HG02623 (cell line): Measurements from ENCODE around the gene HORMAD2.

ENCODE experiments used
- ATAC-seq: cut with Tn5 transposase; IDR thresholded peaks from one replicate; pipeline ENCODE4 v1.9.1; 2021; ENCODE audit warnings: moderate library complexity; ENCODE audit not compliant: unreplicated experiment

HORMAD2 gene

GRCh38 chr22:30222321-30222720, 142.1 kb downstream of the HORMAD2 start:
- no peak for ATAC-seq

- no peak for ATAC-seq
These were observed 143.0 kb downstream of the HORMAD2 start for GRCh38 chr22:30223303-30223702.

DNA sequence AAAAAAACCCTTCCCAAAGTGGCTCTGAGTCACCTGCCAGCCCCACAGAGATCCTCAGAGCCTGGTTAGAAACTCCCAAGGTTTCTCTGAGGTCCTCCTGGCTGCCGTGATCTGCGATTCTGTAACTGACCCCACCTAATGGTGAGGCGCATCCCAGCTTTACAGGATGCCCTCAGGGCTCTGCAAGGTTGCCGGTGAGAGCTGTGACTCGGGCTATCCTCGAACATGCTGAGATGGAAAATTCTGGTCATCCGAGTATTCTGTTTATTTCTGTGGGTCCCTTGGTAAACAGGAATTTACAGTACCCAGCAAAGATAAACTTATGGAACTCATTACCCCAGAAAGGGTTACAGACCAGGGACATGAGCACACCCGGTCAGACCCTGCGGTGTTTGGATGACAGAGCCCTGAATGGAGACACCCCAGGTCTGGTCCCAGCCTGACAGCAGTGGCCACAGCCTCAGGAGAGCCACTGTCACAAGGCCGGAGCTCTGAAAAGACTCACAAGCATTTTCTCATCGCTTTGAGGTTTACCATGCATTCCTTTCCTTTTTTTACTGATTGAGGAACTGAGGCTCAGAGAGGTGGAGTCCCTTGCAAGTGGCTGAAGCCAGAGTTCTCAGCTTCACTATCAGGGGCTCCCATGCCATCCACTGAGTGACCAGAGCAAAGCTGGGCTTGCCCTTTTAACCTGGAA, 144.0 kb downstream of the HORMAD2 start:
- ATAC-seq: no peak

DNA sequence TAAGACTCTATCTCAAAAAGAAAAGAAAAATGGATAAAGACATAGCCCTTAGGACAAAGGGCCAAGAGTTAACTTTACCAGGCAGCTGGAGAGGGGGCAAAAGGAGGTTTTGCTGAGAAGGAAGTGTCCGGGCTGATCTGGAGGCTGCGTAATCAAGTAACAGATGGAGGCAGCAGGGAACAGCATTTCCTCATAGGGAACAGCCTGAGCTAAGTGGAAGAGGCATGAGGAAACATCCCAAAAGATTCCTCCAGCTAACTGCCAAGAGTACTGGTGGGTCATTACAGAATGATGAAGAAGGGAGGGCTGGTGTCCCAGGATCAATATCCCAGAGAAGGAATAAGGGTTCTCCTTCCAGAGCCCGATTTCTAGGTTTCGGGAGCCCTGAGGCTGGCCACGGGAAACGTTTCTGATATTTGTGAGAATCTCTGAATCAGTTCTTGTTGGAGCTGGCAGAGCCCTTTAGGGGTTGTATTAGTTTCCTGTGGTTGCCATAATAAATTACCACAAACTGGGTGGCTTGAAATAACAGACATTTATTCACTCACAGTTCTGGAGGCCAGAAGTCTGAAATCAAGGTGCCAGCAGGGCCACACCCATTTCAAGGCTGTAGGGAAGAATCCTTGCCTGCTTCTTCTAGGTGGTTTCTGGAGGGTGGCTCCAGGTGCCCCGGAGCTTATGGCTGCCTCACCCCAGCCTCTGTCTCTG, 145.1 kb downstream of the HORMAD2 start:
- ATAC-seq: no peak

DNA sequence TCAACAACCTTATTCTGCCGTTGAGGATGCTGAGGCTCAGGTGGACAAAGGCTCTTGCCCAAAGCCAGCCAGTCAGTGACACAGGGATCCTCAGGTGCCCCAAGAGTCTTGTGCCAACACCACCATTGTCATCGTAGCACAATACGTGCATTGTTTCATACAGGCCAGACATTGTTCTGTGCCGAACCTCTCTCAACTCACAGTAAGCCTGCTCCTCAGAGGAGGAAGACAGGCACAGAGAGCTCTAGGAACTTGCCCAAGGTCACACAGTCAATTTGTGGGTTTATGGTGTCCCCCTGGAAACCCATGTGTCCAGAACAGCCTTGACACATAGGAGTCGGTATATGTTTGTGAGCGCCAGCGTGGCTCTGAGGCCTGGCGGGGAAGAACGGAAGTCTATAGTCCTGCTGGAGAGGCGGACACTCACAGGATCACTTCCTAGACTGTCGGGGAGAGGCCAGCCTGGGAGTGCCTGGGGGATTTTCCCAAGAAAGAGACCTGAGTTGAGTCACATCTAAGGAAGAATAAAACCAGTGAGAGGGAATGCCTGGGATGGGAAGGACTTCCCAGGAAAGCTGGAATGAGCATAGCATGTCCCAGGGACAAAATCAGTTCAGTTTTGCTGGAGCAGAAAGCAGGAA, 146.0 kb downstream of the HORMAD2 start:
- no peak for ATAC-seq
